GM10248 (cell line): Measurements from ENCODE around the gene SH3D19.

ENCODE experiments used
- CTCF ChIA-PET: fragments of 300-600 bp; sonication (Branson Sonifier 250); formaldehyde crosslinking; extraction: SDS; loops from one replicate; lab custom pipeline; 2021; ENCODE audit warnings: antibody characterized with exemption; lab: Yijun Ruan, JAX
- POLR2A ChIA-PET: fragments of 350-650 bp; sonication (Branson Sonifier 250); formaldehyde crosslinking; extraction: SDS; loops from one replicate; lab custom pipeline; 2020; ENCODE audit warnings: antibody characterized with exemption; lab: Yijun Ruan, JAX
- DNase-seq: peaks from one replicate; pipeline ENCODE4 v3.0.0; 2012; ENCODE audit errors: extremely low spot score
- CTCF ChIP-seq: IDR thresholded peaks from 2 replicates; pipeline ENCODE4 v1.5.1; 2012; ENCODE audit warnings: mild to moderate bottlenecking, low read depth; ENCODE audit errors: extremely low read depth, missing control alignments, control extremely low read depth

SH3D19 gene

GRCh38 chr4:151133311-151133710 is 192.1 kb downstream of the SH3D19 start:
- TF ChIP-seq CTCF: no peak
- no peak for DNase-seq
- POLR2A ChIA-PET: no interaction called here
- CTCF ChIA-PET: interaction anchor here (1.7 kb wide), 1 partner anchor 16 kb away, joined by 5 read pairs; no protein-coding TSS in a partner anchor

GRCh38 chr4:151129796-151130195 is 195.6 kb downstream of the SH3D19 start:
- DNase-seq: no peak
- ChIA-PET CTCF (interaction anchor here (2.7 kb wide), 1 partner anchor 12 kb away, joined by 17 read pairs; no protein-coding TSS in a partner anchor), POLR2A (no interaction called here)
- TF ChIP-seq CTCF: no peak

- POLR2A ChIA-PET: interaction anchor here (1.0 to 1.5 kb wide), 2 partner anchors 13 to 14 kb away, joined by 3 to 4 read pairs; no protein-coding TSS in a partner anchor
These were observed 207.9 kb downstream of the SH3D19 start for GRCh38 chr4:151117371-151117962.

GRCh38 chr4:151114986-151115385 is 210.4 kb downstream of the SH3D19 start:
- no peak for TF ChIP-seq CTCF
- ChIA-PET CTCF (interaction anchor here (1.2 to 3.6 kb wide), 3 partner anchors 10 to 15 kb away, joined by 4 to 16 read pairs (median 8); partner anchors contain the start of gene RPS3A), POLR2A (interaction anchor here (1.2 kb wide), 1 partner anchor 12 kb away, joined by 3 read pairs; no protein-coding TSS in a partner anchor)
- DNase-seq: no peak

More at GRCh38 chr4:151117371-151117962, 207.9 kb downstream of the SH3D19 start:
- CTCF ChIA-PET: interaction anchor here (0.8 to 2.6 kb wide), 21 partner anchors 8 to 1339 kb away, joined by 3 to 22 read pairs (median 5); partner anchors contain the start of gene PRSS48
- DNase-seq: peak; percentile 76
- peak; percentile 70 for TF ChIP-seq CTCF

GRCh38 chr4:151114338-151114737 is 211.1 kb downstream of the SH3D19 start:
- POLR2A ChIA-PET: no interaction called here
- no peak for TF ChIP-seq CTCF
- CTCF ChIA-PET: interaction anchor here (1.0 to 3.6 kb wide), 4 partner anchors 10 to 34 kb away, joined by 3 to 16 read pairs (median 6); partner anchors contain the start of gene RPS3A
- DNase-seq: no peak

GRCh38 chr4:151110236-151110635 is 215.2 kb downstream of the SH3D19 start:
- CTCF ChIA-PET: no interaction called here
- no peak for DNase-seq
- TF ChIP-seq CTCF: no peak
- POLR2A ChIA-PET: interaction anchor here (0.7 to 1.2 kb wide), 2 partner anchors 78 to 950 kb away, joined by 5 to 9 read pairs; no protein-coding TSS in a partner anchor
